HG03025 (cell line): ENCODE data around the gene OGFR.

Experiments
- ATAC-seq: cut with Tn5 transposase; IDR thresholded peaks from one replicate; pipeline ENCODE4 v1.9.1; 2021; ENCODE audit warnings: mild to moderate bottlenecking, moderate library complexity; ENCODE audit not compliant: unreplicated experiment, low FRiP score

The OGFR gene, protein sequence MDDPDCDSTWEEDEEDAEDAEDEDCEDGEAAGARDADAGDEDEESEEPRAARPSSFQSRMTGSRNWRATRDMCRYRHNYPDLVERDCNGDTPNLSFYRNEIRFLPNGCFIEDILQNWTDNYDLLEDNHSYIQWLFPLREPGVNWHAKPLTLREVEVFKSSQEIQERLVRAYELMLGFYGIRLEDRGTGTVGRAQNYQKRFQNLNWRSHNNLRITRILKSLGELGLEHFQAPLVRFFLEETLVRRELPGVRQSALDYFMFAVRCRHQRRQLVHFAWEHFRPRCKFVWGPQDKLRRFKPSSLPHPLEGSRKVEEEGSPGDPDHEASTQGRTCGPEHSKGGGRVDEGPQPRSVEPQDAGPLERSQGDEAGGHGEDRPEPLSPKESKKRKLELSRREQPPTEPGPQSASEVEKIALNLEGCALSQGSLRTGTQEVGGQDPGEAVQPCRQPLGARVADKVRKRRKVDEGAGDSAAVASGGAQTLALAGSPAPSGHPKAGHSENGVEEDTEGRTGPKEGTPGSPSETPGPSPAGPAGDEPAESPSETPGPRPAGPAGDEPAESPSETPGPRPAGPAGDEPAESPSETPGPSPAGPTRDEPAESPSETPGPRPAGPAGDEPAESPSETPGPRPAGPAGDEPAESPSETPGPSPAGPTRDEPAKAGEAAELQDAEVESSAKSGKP

GRCh38 chr20:62804627-62805154, at the start of gene OGFR:
OGFR (plus strand) TSS chr20:62804835; CDS start chr20:62804860, 25 bp downstream.
- no peak for ATAC-seq

GRCh38 chr20:62754991-62755356, 49.7 kb upstream of the OGFR start:
- ATAC-seq, result no peak

DNA sequence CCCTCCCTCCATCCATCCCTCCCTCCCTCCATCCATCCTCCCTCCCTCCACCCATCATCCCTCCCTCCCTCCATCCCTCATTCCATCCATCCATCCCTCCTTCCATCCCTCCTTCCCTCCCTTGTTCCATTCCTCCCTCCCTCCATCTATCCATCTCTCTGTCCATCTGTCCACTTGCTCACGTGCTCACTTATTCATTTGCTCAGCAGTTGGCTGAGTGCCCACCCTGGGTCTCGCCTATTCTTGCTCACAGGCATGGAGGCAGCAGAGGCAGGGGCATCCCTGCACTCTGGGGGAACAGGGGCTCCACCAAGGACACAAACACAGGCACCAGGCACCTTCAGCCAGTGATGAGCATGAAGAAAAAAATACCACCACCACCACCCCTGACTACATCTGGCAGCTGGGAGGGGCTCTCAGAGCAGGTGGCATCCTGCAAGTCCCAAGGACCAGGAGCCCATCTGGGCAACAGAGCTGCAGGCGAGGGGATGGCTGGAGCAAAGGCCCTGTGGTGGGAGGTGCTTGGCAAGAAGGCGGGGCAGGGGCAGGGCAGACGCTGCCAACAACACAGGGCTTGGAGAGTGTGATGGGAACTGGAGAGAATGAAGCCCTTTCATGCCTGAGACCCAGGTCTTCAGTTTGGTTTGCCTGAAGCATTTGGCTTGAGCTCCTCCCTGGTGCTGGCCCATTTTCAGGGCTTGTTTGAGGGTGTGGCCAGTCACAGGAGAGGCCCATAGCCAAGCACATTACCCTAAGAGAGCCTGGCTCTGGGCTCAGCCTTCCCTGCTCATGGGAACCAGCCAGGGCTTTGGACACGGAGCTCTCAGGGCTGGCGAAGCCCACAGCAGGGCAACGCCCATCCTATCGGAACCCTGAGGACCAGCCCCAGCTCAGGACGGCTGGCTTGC, 48.6 kb upstream of the OGFR start:
- ATAC-seq, result no peak

GRCh38 chr20:62758226-62758912, 46.3 kb upstream of the OGFR start:
- ATAC-seq, result no peak

DNA sequence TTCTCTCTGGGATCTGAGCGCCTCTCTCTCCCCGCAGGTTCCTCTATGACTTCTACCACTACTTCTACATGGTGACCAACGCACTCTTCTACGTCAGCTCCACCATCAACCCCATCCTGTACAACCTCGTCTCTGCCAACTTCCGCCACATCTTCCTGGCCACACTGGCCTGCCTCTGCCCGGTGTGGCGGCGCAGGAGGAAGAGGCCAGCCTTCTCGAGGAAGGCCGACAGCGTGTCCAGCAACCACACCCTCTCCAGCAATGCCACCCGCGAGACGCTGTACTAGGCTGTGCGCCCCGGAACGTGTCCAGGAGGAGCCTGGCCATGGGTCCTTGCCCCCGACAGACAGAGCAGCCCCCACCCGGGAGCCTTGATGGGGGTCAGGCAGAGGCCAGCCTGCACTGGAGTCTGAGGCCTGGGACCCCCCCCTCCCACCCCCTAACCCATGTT, 44.6 kb upstream of the OGFR start:
- no peak for ATAC-seq

DNA sequence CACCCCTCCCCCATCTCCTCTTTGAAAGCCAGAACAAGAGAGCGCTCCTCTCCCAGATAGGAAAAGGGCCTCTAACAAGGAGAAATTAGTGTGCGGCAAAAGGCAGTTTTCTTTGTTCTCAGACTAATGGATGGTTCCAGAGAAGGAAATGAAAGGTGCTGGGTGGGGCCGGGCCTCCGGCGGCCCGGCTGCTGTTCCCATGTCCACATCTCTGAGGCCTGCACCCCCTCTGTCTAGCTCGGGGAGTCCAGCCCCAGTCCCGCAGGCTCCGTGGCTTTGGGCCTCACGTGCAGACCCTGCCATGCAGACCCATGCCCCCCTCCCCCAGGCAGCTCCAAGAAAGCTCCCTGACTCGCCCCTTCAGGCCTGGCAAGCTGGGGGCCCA, 44.2 kb upstream of the OGFR start:
- no peak for ATAC-seq

- no peak for ATAC-seq
Measured at GRCh38 chr20:62760856-62761758, 43.5 kb upstream of the OGFR start.

- ATAC-seq, result no peak
Measured at GRCh38 chr20:62761759-62762131, 42.9 kb upstream of the OGFR start.

GRCh38 chr20:62762376-62762775, 42.3 kb upstream of the OGFR start:
- no peak for ATAC-seq

GRCh38 chr20:62762801-62763368, 41.8 kb upstream of the OGFR start:
- ATAC-seq, result no peak

DNA sequence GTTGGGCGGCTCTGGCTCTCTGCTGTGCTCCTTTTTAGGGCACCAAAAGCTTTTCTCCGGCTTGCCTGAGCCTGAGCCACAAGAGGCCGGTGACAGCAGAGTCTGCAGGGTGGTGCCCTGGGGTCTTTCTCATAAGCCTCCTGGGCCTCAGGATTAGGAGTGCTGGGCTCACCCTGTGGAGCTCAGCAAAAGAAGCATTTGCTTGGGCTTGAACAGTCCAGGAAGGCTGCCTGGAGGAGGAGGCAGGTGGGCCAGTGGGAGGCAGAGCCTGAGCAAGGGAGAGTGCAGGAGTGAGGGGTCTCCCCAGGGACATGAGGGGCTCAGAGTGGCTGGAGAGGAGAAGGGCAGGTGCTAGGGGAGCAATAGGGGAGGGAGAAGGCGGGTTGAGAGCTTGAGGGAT, 41.2 kb upstream of the OGFR start:
- ATAC-seq, result no peak

- no peak for ATAC-seq
Measured at GRCh38 chr20:62764156-62764935, 40.3 kb upstream of the OGFR start.

DNA sequence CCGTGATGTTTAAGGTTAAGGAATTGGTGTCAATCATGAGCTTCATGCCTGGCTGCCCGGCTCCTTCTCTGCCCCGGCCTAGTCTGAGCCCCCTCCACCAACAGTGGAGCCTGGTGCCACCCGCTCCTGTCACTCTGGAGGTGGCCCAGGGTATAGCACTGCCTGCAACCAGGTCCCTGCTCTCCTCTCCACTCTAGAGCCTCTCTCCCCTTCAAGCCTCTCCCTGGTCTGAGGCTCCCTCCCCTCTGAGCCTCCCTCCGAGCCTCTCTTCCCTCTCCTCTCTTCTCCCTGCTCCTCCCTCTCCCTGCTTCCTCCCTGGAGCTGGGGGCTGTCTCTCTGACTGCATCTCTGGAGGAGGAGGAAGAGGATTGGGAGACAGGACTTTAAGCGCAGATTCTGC, 39.6 kb upstream of the OGFR start:
- ATAC-seq, result no peak

DNA sequence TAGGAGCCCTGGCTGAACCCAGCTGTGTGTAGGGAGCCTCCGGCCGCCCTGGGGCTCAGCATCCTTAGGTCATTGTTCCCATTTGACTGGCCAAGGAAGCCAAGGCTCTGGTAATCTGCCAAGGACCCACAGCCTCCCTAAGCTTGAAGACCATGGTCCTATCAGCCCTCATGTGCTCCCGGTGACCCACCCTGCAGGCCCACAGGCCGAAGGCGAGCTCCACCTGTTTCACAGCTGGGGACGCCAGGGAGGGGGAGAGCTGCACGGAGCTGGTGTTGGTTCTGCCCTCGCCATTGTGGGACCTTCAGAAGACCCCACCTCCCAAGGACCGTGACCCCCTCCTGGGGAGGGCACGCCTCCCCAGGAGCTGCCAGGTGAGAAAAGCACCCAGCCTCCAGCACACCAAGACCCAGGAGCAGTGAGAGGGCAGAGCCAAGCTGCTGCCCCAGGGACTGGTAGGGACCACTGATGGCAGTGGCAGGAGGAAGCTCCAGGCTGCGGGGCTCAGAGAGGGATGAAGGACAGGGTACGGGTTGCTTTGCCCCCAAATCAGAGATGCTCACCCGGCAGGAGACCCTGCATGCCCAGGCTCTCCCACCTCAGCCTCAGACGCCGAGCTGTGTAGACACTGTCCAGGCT, 39.1 kb upstream of the OGFR start:
- ATAC-seq, result no peak

GRCh38 chr20:62766071-62766450, 38.6 kb upstream of the OGFR start:
- no peak for ATAC-seq

DNA sequence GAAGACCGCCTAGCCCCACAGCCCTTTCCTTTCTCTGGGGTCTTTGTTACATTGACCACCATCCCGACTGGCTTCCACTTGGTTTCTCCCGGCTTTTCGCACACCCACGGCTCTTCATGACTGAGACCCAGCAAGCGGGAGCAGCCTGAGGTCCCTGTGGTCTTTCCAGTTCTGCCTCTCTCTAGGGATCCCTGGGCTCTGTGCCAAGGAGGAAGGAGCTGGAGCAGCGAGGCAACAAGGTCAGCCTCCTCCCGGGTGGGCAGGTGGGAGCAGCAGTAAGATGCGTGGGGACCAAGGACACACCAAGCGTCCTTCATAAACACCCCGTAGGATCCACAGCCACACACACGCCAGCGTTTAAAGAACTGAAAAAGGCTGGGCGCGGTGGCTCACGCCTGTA, 37.9 kb upstream of the OGFR start:
- ATAC-seq, result no peak

DNA sequence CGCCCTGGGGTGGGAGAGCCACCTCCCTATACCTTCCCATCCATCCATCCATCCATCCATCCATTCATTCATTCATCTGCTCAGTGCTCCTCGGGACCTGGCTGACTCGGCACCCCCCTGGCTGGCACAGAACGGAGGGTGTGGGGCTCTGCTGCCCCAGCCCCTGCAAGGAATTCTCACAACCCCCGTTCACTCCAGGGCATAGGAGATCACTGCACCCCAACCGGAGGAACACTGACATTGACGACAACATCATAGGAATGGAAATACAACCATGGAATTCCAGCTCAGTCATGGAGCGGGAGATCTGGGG, 36.4 kb upstream of the OGFR start:
- no peak for ATAC-seq
